A673 (cell line): ENCODE measurements around the gene CCL11. TPM values are rescaled to one million over a fixed set of nuclear protein-coding genes. Genes with fewer than 3 reads are reported as not detected.
A peak's percentile ranks its signal among the peaks of the same experiment; 100 is the strongest.

Experiments
- BruUV-seq: library from RNA; stranded (reverse); fragments of 400-500 nt; replicated peaks from 2 replicates; lab custom pipeline; 2021; lab: Mats Ljungman, UMichigan
- CTCF ChIA-PET: fragments of 300-600 bp; sonication (Branson Sonifier 250); formaldehyde crosslinking; loops from one replicate; lab custom pipeline; 2022; ENCODE audit warnings: antibody characterized with exemption; lab: Charles Lee
- POLR2A ChIA-PET: fragments of 300-600 bp; sonication (Branson Sonifier 250); formaldehyde crosslinking; loops from one replicate; lab custom pipeline; 2022; ENCODE audit warnings: antibody characterized with exemption; ENCODE audit not compliant: low non-redundant PET; lab: Charles Lee
- DNase-seq: peaks from one replicate; pipeline ENCODE4 v3.0.0-alpha.2; 2015; ENCODE audit warnings: low spot score
- H3K27ac ChIP-seq: fragments of 200-600 bp; sonication (generic); 2 replicates; pipeline ENCODE4 v1.5.1; 2016; ENCODE audit warnings: mixed run types, low read depth, mild to moderate bottlenecking, mixed read lengths, antibody characterized with exemption, low read length; ENCODE audit not compliant: poor library complexity, severe bottlenecking
- H3K27me3 ChIP-seq: fragments of 200-600 bp; sonication (generic); replicated peaks from 2 replicates; pipeline ENCODE4 v1.6.1; 2017; ENCODE audit warnings: mixed run types, low read depth, mild to moderate bottlenecking, mixed read lengths, antibody characterized with exemption, low read length; ENCODE audit not compliant: insufficient read depth, poor library complexity
- H3K36me3 ChIP-seq: fragments of 200-600 bp; sonication (generic); 2 replicates; pipeline ENCODE4 v1.6.1; 2016; ENCODE audit warnings: mixed run types, mild to moderate bottlenecking, mixed read lengths, antibody characterized with exemption, low read length; ENCODE audit not compliant: insufficient read depth, poor library complexity, severe bottlenecking
- H3K4me1 ChIP-seq: fragments of 200-600 bp; sonication (generic); 2 replicates; pipeline ENCODE4 v1.6.1; 2017; ENCODE audit warnings: mixed run types, mild to moderate bottlenecking, mixed read lengths, antibody characterized with exemption, low read length; ENCODE audit not compliant: insufficient read depth, poor library complexity, severe bottlenecking
- H3K4me3 ChIP-seq: fragments of 200-600 bp; sonication (generic); 2 replicates; pipeline ENCODE4 v1.5.1; 2016; ENCODE audit warnings: low read depth, mixed run types, mild to moderate bottlenecking, mixed read lengths, low read length; ENCODE audit not compliant: poor library complexity, severe bottlenecking
- H3K9me3 ChIP-seq: fragments of 200-600 bp; sonication (generic); 2 replicates; pipeline ENCODE4 v1.6.1; 2016; ENCODE audit warnings: mixed run types, low read depth, mild to moderate bottlenecking, mixed read lengths, antibody characterized with exemption, low read length; ENCODE audit not compliant: poor library complexity, severe bottlenecking
- EZH2 ChIP-seq: fragments of 200-600 bp; sonication (generic); IDR thresholded peaks from 2 replicates; pipeline ENCODE4 v1.6.1; 2017; ENCODE audit warnings: borderline replicate concordance, low read depth, mild to moderate bottlenecking, mixed read lengths, antibody characterized with exemption, low read length; ENCODE audit not compliant: poor library complexity, severe bottlenecking
- intact Hi-C: fragments of 100-400 bp; cut with micrococcal nuclease; formaldehyde crosslinking; loops from one replicate; pipeline ENCODE4 v1.10.0; 2022; ENCODE audit not compliant: unreplicated experiment
- total RNA-seq: library from RNA; stranded (reverse); gene quantifications from 2 replicates; pipeline ENCODE4 v1.2.3, GENCODE V29; 2021
- TF ChIP-seq, protein P1 (sequence below): fragments of 300-800, 200-600 bp; sonication (generic); conservative IDR thresholded peaks from 2 replicates; pipeline ENCODE4 v1.5.1; 2017; ENCODE audit warnings: low read depth, mild to moderate bottlenecking, antibody characterized with exemption, low read length, moderate library complexity, mixed read lengths

The CCL11 gene
- total RNA-seq, 1 experiment from 2014 or later, result not detected

DNA sequence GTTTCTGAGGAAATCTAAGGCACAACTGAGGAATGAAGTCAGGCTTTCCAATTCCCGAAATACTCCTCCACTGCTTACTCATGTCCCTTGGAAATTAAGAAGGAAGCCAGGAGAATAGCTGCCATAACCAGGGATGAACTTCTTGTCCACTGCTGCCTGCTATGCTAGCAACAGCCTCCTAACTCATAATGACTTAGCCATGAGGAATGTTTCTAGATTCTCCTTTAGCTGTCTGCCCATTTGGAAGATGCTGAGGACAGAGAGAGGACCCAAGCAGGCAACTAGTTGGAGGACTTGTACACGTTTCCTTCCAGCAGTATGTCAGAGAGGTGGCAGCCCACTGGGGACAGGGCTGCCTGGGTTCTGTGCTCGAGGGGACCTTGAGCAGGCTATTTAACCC lies 31.4 kb upstream of the CCL11 start:
- Histone ChIP-seq H3K27me3 (no peaks in the 10 kb centered on the region), H3K9me3 (no peaks in the 10 kb centered on the region), H3K4me1 (no peaks in the 10 kb centered on the region), H3K36me3 (no peaks in the 10 kb centered on the region), H3K27ac (no peak overlapping the region), H3K4me3 (no peak overlapping the region)
- intact Hi-C loops, result no loop called here
- TF ChIP-seq, protein P1, sequence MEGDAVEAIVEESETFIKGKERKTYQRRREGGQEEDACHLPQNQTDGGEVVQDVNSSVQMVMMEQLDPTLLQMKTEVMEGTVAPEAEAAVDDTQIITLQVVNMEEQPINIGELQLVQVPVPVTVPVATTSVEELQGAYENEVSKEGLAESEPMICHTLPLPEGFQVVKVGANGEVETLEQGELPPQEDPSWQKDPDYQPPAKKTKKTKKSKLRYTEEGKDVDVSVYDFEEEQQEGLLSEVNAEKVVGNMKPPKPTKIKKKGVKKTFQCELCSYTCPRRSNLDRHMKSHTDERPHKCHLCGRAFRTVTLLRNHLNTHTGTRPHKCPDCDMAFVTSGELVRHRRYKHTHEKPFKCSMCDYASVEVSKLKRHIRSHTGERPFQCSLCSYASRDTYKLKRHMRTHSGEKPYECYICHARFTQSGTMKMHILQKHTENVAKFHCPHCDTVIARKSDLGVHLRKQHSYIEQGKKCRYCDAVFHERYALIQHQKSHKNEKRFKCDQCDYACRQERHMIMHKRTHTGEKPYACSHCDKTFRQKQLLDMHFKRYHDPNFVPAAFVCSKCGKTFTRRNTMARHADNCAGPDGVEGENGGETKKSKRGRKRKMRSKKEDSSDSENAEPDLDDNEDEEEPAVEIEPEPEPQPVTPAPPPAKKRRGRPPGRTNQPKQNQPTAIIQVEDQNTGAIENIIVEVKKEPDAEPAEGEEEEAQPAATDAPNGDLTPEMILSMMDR, result no peak
- TF ChIP-seq EZH2, result no peak
- ChIA-PET POLR2A (no interaction called here), CTCF (no interaction called here)
- no peak for DNase-seq
- no TSS peak for BruUV-seq

DNA sequence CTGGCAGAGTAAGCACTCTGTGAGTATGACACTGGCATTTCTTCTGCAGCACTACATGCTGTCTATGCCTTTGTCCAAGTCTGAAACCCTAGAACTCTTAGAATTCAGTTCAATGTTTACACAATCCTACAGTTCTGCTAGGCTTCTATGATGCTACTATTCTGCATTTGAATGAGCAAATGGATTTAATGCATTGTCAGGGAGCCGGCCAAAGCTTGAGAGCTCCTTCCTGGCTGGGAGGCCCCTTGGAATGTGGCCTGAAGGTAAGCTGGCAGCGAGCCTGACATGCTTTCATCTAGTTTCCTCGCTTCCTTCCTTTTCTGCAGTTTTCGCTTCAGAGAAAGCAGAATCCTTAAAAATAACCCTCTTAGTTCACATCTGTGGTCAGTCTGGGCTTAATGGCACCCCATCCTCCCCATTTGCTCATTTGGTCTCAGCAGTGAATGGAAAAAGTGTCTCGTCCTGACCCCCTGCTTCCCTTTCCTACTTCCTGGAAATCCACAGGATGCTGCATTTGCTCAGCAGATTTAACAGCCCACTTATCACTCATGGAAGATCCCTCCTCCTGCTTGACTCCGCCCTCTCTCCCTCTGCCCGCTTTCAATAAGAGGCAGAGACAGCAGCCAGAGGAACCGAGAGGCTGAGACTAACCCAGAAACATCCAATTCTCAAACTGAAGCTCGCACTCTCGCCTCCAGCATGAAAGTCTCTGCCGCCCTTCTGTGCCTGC lies 30.7 kb upstream of the CCL11 start, which contains the start of gene CCL2:
CCL2 (plus strand) TSS at position 635 of the 730 bp plus-strand sequence; CDS start at position 700, 65 bp downstream.
- H3K4me1 ChIP-seq, result no peaks in the 10 kb centered on the region
- intact Hi-C loops, result no loop called here
- no TSS peak for BruUV-seq
- no peaks in the 10 kb centered on the region for H3K9me3 ChIP-seq
- peak within 1 kb of the TSS; percentile 24 for H3K4me3 ChIP-seq
- POLR2A ChIA-PET, result no interaction called here
- H3K27ac ChIP-seq, result no peak within 1 kb of the TSS
- TF ChIP-seq, protein P1, result no peak
- TF ChIP-seq EZH2, result no peak
- H3K36me3 ChIP-seq, result no peaks in the 10 kb centered on the region
- DNase-seq, result peak; percentile 47
- no peaks in the 10 kb centered on the region for H3K27me3 ChIP-seq
- CTCF ChIA-PET, result no interaction called here

DNA sequence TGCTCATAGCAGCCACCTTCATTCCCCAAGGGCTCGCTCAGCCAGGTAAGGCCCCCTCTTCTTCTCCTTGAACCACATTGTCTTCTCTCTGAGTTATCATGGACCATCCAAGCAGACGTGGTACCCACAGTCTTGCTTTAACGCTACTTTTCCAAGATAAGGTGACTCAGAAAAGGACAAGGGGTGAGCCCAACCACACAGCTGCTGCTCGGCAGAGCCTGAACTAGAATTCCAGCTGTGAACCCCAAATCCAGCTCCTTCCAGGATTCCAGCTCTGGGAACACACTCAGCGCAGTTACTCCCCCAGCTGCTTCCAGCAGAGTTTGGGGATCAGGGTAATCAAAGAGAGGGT lies 30.2 kb upstream of the CCL11 start:
- no peaks in the 10 kb centered on the region for H3K27me3 ChIP-seq
- intact Hi-C loops, result no loop called here
- H3K36me3 ChIP-seq, result no peaks in the 10 kb centered on the region
- peak overlapping the region; percentile 24 for H3K4me3 ChIP-seq
- TF ChIP-seq, protein P1, result no peak
- no peak for TF ChIP-seq EZH2
- no peak for DNase-seq
- no peaks in the 10 kb centered on the region for H3K4me1 ChIP-seq
- no peaks in the 10 kb centered on the region for H3K9me3 ChIP-seq
- H3K27ac ChIP-seq, result no peak overlapping the region
- ChIA-PET CTCF (no interaction called here), POLR2A (no interaction called here)
- BruUV-seq, result no TSS peak
